Astrocyte (in vitro differentiated cells and primary cell): ENCODE results near the gene TPO. TPM values are rescaled to one million over a fixed set of nuclear protein-coding genes. Genes with fewer than 3 reads are reported as not detected.

Experiments used
- DNase-seq: peaks from one replicate; pipeline ENCODE4 v3.0.0-alpha.2; 2010; ENCODE audit warnings: low read depth
- FAIRE-seq: peaks from 2 replicates; lab custom pipeline; 2011; peaks lifted over from hg19 to GRCh38; lab: Jason Lieb, UNC
- H2AFZ ChIP-seq: 2 replicates; pipeline ENCODE4 v1.6.0; 2012; ENCODE audit warnings: low read depth, low read length, inconsistent platforms
- H3K27ac ChIP-seq: 2 replicates; pipeline ENCODE4 v1.5.1; 2011; ENCODE audit warnings: low read depth, low read length, inconsistent platforms
- H3K27me3 ChIP-seq: 2 replicates; pipeline ENCODE4 v1.6.0; 2011; ENCODE audit warnings: low read length, inconsistent platforms; ENCODE audit not compliant: insufficient read depth
- H3K36me3 ChIP-seq: 2 replicates; pipeline ENCODE4 v1.5.1; 2011; ENCODE audit warnings: low read length, inconsistent platforms; ENCODE audit not compliant: insufficient read depth
- H3K4me1 ChIP-seq: 2 replicates; pipeline ENCODE4 v1.5.1; 2011; ENCODE audit warnings: low read length, inconsistent platforms; ENCODE audit not compliant: insufficient read depth
- H3K4me2 ChIP-seq: 2 replicates; pipeline ENCODE4 v1.6.0; 2012; ENCODE audit warnings: low read length, inconsistent platforms
- H3K4me3 ChIP-seq: 2 replicates; pipeline ENCODE4 v1.5.1; 2011; ENCODE audit warnings: low read depth, mild to moderate bottlenecking, low read length, inconsistent platforms; ENCODE audit not compliant: insufficient read depth
- H3K79me2 ChIP-seq: 2 replicates; pipeline ENCODE4 v1.6.0; 2012; ENCODE audit warnings: mild to moderate bottlenecking, low read length, inconsistent platforms; ENCODE audit not compliant: insufficient read depth
- H3K9ac ChIP-seq: 2 replicates; pipeline ENCODE4 v1.6.0; 2012; ENCODE audit warnings: mild to moderate bottlenecking, low read length, inconsistent platforms
- H3K9me3 ChIP-seq: 2 replicates; pipeline ENCODE4 v1.5.1; 2012; ENCODE audit warnings: low read depth, mild to moderate bottlenecking, low read length, inconsistent platforms; ENCODE audit not compliant: insufficient read depth
- H4K20me1 ChIP-seq: 2 replicates; pipeline ENCODE4 v1.6.0; 2012; ENCODE audit warnings: low read length, inconsistent platforms; ENCODE audit not compliant: insufficient read depth
- H3K27ac Mint-ChIP-seq: one replicate; pipeline ENCODE4 v1.8.0; 2021; ENCODE audit warnings: mild to moderate bottlenecking, mixed read lengths; ENCODE audit not compliant: unreplicated experiment
- H3K27me3 Mint-ChIP-seq: one replicate; pipeline ENCODE4 v1.8.0; 2021; ENCODE audit warnings: low read depth, mixed read lengths; ENCODE audit not compliant: unreplicated experiment
- H3K36me3 Mint-ChIP-seq: one replicate; pipeline ENCODE4 v1.8.0; 2021; ENCODE audit warnings: low read depth, mixed read lengths; ENCODE audit not compliant: unreplicated experiment
- H3K4me1 Mint-ChIP-seq: one replicate; pipeline ENCODE4 v1.8.0; 2021; ENCODE audit warnings: low read depth, mixed read lengths; ENCODE audit not compliant: unreplicated experiment
- H3K4me3 Mint-ChIP-seq: one replicate; pipeline ENCODE4 v1.8.0; 2021; ENCODE audit warnings: mild to moderate bottlenecking, moderate library complexity, mixed read lengths; ENCODE audit not compliant: unreplicated experiment
- H3K9me3 Mint-ChIP-seq: one replicate; pipeline ENCODE4 v1.8.0; 2021; ENCODE audit warnings: mild to moderate bottlenecking, mixed read lengths; ENCODE audit not compliant: unreplicated experiment
- CTCF ChIP-seq: IDR thresholded peaks from 2 replicates; pipeline ENCODE4 v1.5.1; 2011; ENCODE audit warnings: low read depth, mild to moderate bottlenecking, inconsistent platforms, low read length, moderate library complexity; ENCODE audit not compliant: insufficient read depth
- EZH2 ChIP-seq: IDR thresholded peaks from 2 replicates; pipeline ENCODE4 v1.6.1; 2012; ENCODE audit warnings: mild to moderate bottlenecking, low read length, inconsistent platforms; ENCODE audit not compliant: insufficient read depth
- total RNA-seq: library from RNA; stranded (reverse); gene quantifications from 2 replicates; pipeline ENCODE4 v1.2.1, GENCODE V29; 2021

Gene TPO
- total RNA-seq, 1 donor from 2014 or later: not detected

GRCh38 chr2:1556286-1556685 lies 143.0 kb downstream of the TPO start:
- Histone ChIP-seq H3K4me1 (peaks cover 29% of the 10 kb centered on the region), H3K9me3 (no peaks in the 10 kb centered on the region), H3K27me3 (peaks cover 2% of the 10 kb centered on the region), H3K9ac (no peak overlapping the region), H3K27ac (no peak overlapping the region), H3K4me3 (no peak overlapping the region), H2AFZ (no peak overlapping the region), H4K20me1 (no peaks in the 10 kb centered on the region), H3K36me3 (no peaks in the 10 kb centered on the region), H3K79me2 (no peaks in the 10 kb centered on the region), H3K4me2 (no peak overlapping the region)
- peaks cover 13% of the 10 kb centered on the region for H3K4me1 Mint-ChIP-seq
- FAIRE-seq (no peak), DNase-seq (no peak)
- H3K4me3 Mint-ChIP-seq: no peak overlapping the region
- H3K27ac Mint-ChIP-seq: no peak overlapping the region
- no peaks in the 10 kb centered on the region for H3K9me3 Mint-ChIP-seq
- H3K36me3 Mint-ChIP-seq: peaks cover 2% of the 10 kb centered on the region
- peaks cover 18% of the 10 kb centered on the region for H3K27me3 Mint-ChIP-seq
- TF ChIP-seq CTCF (no peak), EZH2 (no peak)

DNA sequence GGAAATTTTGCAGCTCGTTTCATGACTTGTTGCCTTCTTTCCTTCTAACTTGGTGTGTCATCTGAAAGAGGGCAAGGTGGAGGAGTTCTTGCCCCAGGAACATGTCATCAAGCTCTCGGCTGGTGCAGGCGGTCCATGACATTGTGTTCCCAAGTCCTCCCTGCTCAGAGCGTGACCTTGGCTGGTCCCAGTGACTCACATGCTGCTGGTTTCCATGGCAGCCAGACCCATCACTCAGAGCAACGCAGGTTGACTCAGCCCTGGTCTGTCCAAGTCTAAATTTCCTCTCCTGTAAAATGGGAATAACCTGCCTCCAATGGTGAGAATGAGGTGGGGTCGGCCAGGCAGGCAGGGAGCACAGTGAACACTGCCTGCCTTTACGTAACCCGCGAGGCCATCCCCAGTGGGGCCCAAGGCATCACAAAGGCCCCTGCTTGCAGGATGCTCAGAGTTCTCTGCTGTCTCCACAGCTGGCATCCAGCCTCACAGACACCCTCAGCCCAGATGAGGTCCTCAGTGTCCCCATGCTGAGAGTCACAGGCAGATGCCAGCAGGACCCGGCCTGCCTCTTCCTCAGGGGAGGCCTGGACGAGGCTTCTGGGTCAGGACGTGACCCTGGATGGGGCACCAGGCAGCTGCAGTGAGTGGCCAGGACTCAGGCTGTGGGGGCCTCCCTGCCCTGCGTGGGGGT lies 143.7 kb downstream of the TPO start:
- peak overlapping the region; percentile 17 for H3K27ac Mint-ChIP-seq
- no peak overlapping the region for H2AFZ ChIP-seq
- H3K4me3 Mint-ChIP-seq: no peak overlapping the region
- H3K27me3 ChIP-seq: peaks cover 5% of the 10 kb centered on the region
- no peak for TF ChIP-seq EZH2
- TF ChIP-seq CTCF: no peak
- H3K27ac ChIP-seq: no peak overlapping the region
- FAIRE-seq (no peak), DNase-seq (peak; percentile 72)
- H3K9me3 ChIP-seq: no peaks in the 10 kb centered on the region
- H3K36me3 Mint-ChIP-seq: peaks cover 2% of the 10 kb centered on the region
- H3K79me2 ChIP-seq: no peaks in the 10 kb centered on the region
- no peak overlapping the region for H3K4me3 ChIP-seq
- no peaks in the 10 kb centered on the region for H3K36me3 ChIP-seq
- H3K4me1 Mint-ChIP-seq: peaks cover 13% of the 10 kb centered on the region
- H3K4me1 ChIP-seq: peaks cover 29% of the 10 kb centered on the region
- H4K20me1 ChIP-seq: no peaks in the 10 kb centered on the region
- no peaks in the 10 kb centered on the region for H3K9me3 Mint-ChIP-seq
- peak overlapping the region; percentile 8 for H3K4me2 ChIP-seq
- no peak overlapping the region for H3K9ac ChIP-seq
- H3K27me3 Mint-ChIP-seq: peaks cover 25% of the 10 kb centered on the region

DNA sequence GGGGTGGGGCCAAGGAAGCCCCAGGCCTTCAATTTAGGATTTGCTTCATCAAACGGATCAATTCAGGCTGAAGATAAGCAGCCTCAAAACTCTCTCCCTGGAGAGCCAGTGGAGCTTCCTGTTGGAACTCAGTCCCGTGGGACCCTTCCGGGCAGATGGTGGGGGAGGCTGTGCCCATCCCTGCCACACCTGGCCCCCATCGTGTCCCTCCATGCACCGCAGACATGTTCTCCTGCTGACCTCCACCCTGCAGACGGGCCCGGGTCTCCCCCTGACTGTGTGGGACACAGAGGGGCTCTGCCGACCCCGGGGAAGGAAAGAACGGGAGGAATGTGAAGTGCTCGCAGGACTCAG lies 144.2 kb downstream of the TPO start:
- Mint-ChIP-seq H3K4me1 (peaks cover 13% of the 10 kb centered on the region), H3K9me3 (no peaks in the 10 kb centered on the region), H3K4me3 (no peak overlapping the region), H3K27ac (no peak overlapping the region), H3K27me3 (peaks cover 25% of the 10 kb centered on the region), H3K36me3 (peaks cover 2% of the 10 kb centered on the region)
- H3K79me2 ChIP-seq: no peaks in the 10 kb centered on the region
- H3K9me3 ChIP-seq: no peaks in the 10 kb centered on the region
- H3K36me3 ChIP-seq: no peaks in the 10 kb centered on the region
- no peak overlapping the region for H3K4me3 ChIP-seq
- DNase-seq (no peak), FAIRE-seq (no peak)
- no peak overlapping the region for H2AFZ ChIP-seq
- TF ChIP-seq CTCF (no peak), EZH2 (no peak)
- no peak overlapping the region for H3K9ac ChIP-seq
- no peak overlapping the region for H3K27ac ChIP-seq
- H4K20me1 ChIP-seq: no peaks in the 10 kb centered on the region
- H3K27me3 ChIP-seq: peaks cover 5% of the 10 kb centered on the region
- peaks cover 29% of the 10 kb centered on the region for H3K4me1 ChIP-seq
- no peak overlapping the region for H3K4me2 ChIP-seq
